ENCODE data around the gene NAGK.

Gene NAGK

GRCh38 chr2:71117063-71117462, 48.6 kb downstream of the NAGK start:
- DNase-seq, result no peak

- DNase-seq, result no peak
Observed at GRCh38 chr2:71120195-71120594, 51.7 kb downstream of the NAGK start.

- DNase-seq, result no peak
Observed at GRCh38 chr2:71121479-71121878, 53.0 kb downstream of the NAGK start.

GRCh38 chr2:71122387-71123298, 54.2 kb downstream of the NAGK start:
- DNase-seq, result no peak

GRCh38 chr2:71125506-71126294, 57.3 kb downstream of the NAGK start:
- no peak for DNase-seq

GRCh38 chr2:71126957-71127356, 58.5 kb downstream of the NAGK start:
- DNase-seq, result no peak
